HG03457 (cell line): ENCODE data around the gene MAGEA3.
"Not testable (repeated sequence)": the region's sequence is repeated elsewhere in the genome, so short reads cannot be mapped to it uniquely, and the experiment has no call there.

Experiments used
- ATAC-seq: cut with Tn5 transposase; IDR thresholded peaks from one replicate; pipeline ENCODE4 v1.9.1; 2021; ENCODE audit warnings: moderate number of reproducible peaks; ENCODE audit not compliant: unreplicated experiment

MAGEA3 gene

DNA sequence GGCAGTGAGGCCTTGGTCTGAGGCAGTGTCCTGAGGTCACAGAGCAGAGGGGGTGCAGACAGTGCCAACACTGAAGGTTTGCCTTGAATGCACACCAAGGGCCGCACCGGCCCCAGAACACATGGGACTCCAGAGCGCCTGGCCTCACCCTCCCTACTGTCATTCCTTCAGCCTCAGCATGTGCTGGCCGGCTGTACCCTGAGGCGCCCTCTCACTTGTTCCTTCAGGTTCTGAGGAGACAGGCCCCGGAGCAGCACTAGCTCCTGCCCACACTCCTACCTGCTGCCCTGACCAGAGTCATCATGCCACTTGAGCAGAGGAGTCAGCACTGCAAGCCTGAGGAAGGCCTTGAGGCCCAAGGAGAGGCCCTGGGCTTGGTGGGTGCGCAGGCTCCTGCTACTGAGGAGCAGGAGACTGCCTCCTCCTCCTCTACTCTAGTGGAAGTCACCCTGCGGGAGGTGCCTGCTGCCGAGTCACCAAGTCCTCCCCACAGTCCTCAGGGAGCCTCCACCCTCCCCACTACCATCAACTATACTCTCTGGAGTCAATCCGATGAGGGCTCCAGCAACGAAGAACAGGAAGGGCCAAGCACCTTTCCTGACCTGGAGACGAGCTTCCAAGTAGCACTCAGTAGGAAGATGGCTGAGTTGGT is 37.4 kb downstream of the MAGEA3 start:
- ATAC-seq, result no peak

DNA sequence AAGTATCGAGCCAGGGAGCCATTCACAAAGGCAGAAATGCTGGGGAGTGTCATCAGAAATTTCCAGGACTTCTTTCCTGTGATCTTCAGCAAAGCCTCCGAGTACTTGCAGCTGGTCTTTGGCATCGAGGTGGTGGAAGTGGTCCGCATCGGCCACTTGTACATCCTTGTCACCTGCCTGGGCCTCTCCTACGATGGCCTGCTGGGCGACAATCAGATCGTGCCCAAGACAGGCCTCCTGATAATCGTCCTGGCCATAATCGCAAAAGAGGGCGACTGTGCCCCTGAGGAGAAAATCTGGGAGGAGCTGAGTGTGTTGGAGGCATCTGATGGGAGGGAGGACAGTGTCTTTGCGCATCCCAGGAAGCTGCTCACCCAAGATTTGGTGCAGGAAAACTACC is 37.9 kb downstream of the MAGEA3 start:
- not testable (repeated sequence) for ATAC-seq

DNA sequence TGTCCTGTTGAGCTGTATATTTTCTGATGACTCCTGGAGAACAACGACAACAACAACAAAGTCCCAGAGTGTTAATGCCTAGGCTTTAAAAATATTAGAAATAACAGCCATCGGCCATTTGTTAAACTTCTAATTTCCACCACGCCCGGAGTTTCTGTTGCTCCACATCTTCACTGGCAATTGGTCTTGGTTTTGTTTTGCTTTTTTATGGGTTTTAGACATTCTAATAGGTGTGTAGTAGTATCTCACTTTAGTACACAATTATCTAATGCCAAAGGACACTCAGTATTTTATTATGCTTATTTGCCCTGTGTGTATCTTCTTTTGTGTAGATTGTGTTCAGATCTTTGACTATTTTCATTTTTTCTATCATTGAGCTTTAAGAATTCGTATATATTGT is 40.0 kb downstream of the MAGEA3 start:
- ATAC-seq, result no peak
